ENCODE results near the gene LRRN3. TPM values are rescaled to one million over a fixed set of nuclear protein-coding genes. Genes with fewer than 3 reads are reported as not detected.

The LRRN3 gene
- total and polyA plus RNA-seq, 3 donors from 2014 or later = 9.3 to 59.6 (median 49.1) TPM

DNA sequence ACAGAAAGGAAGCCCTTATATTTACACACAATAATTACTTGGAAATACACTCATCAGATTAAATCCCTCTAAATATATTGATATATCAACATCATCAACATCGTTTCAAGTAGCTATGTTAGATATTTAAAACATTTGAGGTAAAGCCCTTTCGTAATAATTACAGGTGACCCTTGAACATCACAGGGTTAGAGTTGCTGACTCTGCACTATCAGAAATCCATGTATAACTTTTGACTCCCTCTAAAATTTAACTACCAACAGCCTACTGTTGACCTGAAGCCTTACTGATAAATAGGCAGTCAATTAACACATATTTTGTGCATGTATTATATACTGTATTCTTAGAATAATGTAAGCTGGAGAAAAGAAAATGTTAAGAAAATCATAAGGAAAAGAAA, 34.6 kb upstream of the LRRN3 start:
- Histone ChIP-seq H3K27ac (no peak overlapping the region), H3K4me3 (no peak overlapping the region), H3K36me3 (ENCODE audit: low read depth, missing control alignments) (no peaks in the 10 kb centered on the region), H3K4me1 (no peaks in the 10 kb centered on the region), H3K27me3 (no peaks in the 10 kb centered on the region), H3K9me3 (no peaks in the 10 kb centered on the region)
- TF ChIP-seq, protein P1, sequence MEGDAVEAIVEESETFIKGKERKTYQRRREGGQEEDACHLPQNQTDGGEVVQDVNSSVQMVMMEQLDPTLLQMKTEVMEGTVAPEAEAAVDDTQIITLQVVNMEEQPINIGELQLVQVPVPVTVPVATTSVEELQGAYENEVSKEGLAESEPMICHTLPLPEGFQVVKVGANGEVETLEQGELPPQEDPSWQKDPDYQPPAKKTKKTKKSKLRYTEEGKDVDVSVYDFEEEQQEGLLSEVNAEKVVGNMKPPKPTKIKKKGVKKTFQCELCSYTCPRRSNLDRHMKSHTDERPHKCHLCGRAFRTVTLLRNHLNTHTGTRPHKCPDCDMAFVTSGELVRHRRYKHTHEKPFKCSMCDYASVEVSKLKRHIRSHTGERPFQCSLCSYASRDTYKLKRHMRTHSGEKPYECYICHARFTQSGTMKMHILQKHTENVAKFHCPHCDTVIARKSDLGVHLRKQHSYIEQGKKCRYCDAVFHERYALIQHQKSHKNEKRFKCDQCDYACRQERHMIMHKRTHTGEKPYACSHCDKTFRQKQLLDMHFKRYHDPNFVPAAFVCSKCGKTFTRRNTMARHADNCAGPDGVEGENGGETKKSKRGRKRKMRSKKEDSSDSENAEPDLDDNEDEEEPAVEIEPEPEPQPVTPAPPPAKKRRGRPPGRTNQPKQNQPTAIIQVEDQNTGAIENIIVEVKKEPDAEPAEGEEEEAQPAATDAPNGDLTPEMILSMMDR (IDR thresholded peaks at IDR 0.05) = no peak
- no peak for TF ChIP-seq POLR2A (IDR thresholded peaks at IDR 0.05)
- DNase-seq = no peak
- 92 to 100% methylated on average over 2 of the region's 2 CpGs for WGBS, 2 donors
- intact Hi-C loops (cut with DNase I; ENCODE audit: low total_unique reads) = no loop called here

GRCh38 chr7:111057066-111057465, 33.9 kb upstream of the LRRN3 start:
- WGBS, 2 donors = 90 to 92% methylated on average over 4 of the region's 4 CpGs

GRCh38 chr7:111059833-111060232, 31.1 kb upstream of the LRRN3 start:
- Histone ChIP-seq H3K27ac (no peak overlapping the region), H3K4me1 (no peaks in the 10 kb centered on the region), H3K27me3 (no peaks in the 10 kb centered on the region), H3K36me3 (ENCODE audit: low read depth, missing control alignments) (no peaks in the 10 kb centered on the region), H3K9me3 (no peaks in the 10 kb centered on the region), H3K4me3 (no peak overlapping the region)
- TF ChIP-seq POLR2A (IDR thresholded peaks at IDR 0.05) = no peak
- TF ChIP-seq, protein P1 (IDR thresholded peaks at IDR 0.05) = no peak
- no peak for DNase-seq
- intact Hi-C loops (cut with DNase I; ENCODE audit: low total_unique reads) = no loop called here

More at GRCh38 chr7:111057066-111057465, 33.9 kb upstream of the LRRN3 start:
- Histone ChIP-seq H3K4me1 (no peaks in the 10 kb centered on the region), H3K27me3 (no peaks in the 10 kb centered on the region), H3K27ac (no peak overlapping the region), H3K36me3 (ENCODE audit: low read depth, missing control alignments) (no peaks in the 10 kb centered on the region), H3K4me3 (no peak overlapping the region), H3K9me3 (no peaks in the 10 kb centered on the region)
- intact Hi-C loops (cut with DNase I; ENCODE audit: low total_unique reads) = no loop called here
- DNase-seq = no peak
- TF ChIP-seq, protein P1 (IDR thresholded peaks at IDR 0.05) = no peak
- no peak for TF ChIP-seq POLR2A (IDR thresholded peaks at IDR 0.05)

- DNase-seq = no peak
- H3K27ac ChIP-seq = no peak overlapping the region
- no peaks in the 10 kb centered on the region for H3K27me3 ChIP-seq
- intact Hi-C loops (cut with DNase I; ENCODE audit: low total_unique reads) = no loop called here
- H3K9me3 ChIP-seq = no peaks in the 10 kb centered on the region
- H3K36me3 ChIP-seq (ENCODE audit: low read depth, missing control alignments) = no peaks in the 10 kb centered on the region
- TF ChIP-seq, protein P1 (IDR thresholded peaks at IDR 0.05) = no peak
- TF ChIP-seq POLR2A (IDR thresholded peaks at IDR 0.05) = no peak
- H3K4me1 ChIP-seq = no peaks in the 10 kb centered on the region
- H3K4me3 ChIP-seq = no peak overlapping the region
- 94 to 96% methylated on average over 1 of the region's 1 CpG for WGBS, 2 donors
Observed at GRCh38 chr7:111063166-111063565, 27.8 kb upstream of the LRRN3 start.

GRCh38 chr7:111067251-111067650, 23.7 kb upstream of the LRRN3 start:
- H3K36me3 ChIP-seq (ENCODE audit: low read depth, missing control alignments) = no peaks in the 10 kb centered on the region
- TF ChIP-seq, protein P1 (IDR thresholded peaks at IDR 0.05) = no peak
- TF ChIP-seq POLR2A (IDR thresholded peaks at IDR 0.05) = no peak
- H3K27me3 ChIP-seq = no peaks in the 10 kb centered on the region
- DNase-seq = no peak
- WGBS, 2 donors = 81 to 88% methylated on average over 4 of the region's 4 CpGs
- no peaks in the 10 kb centered on the region for H3K4me1 ChIP-seq
- no peak overlapping the region for H3K4me3 ChIP-seq
- H3K27ac ChIP-seq = no peak overlapping the region
- H3K9me3 ChIP-seq = no peaks in the 10 kb centered on the region
- intact Hi-C loops (cut with DNase I; ENCODE audit: low total_unique reads) = no loop called here

Measured in testis (tissue), 3 donors.